Esophagus squamous epithelium (tissue), 5 donors: ENCODE results near the gene SKAP1. TPM values are rescaled to one million over a fixed set of nuclear protein-coding genes. Genes with fewer than 3 reads are reported as not detected.
"Not testable (repeated sequence)": the region's sequence is repeated elsewhere in the genome, so short reads cannot be mapped to it uniquely, and the experiment has no call there.

Experiments
- DNase-seq: peaks from one replicate; lab custom pipeline; 2025; lab: John Stamatoyannopoulos, UW
- H3K27ac ChIP-seq, 4 donors: fragments of 200-600 bp; sonication (generic); one replicate each; pipeline ENCODE4 v1.5.1; 2016 to 2019; ENCODE audit warnings: mild to moderate bottlenecking in 1 of 4
- H3K27me3 ChIP-seq, 4 donors: fragments of 200-600 bp; sonication (generic); 1 replicate in 3 of 4; 2 replicates in 1 of 4; pipeline versions ENCODE4 v1.5.1 to v1.6.0; 2017 to 2021; ENCODE audit warnings: antibody characterized with exemption in 1 of 4
- H3K36me3 ChIP-seq, 3 donors: fragments of 200-600 bp; sonication (generic); one replicate each; pipeline ENCODE4 v1.5.1; 2016 to 2019
- H3K4me1 ChIP-seq, 3 donors: fragments of 200-600 bp; sonication (generic); one replicate each; pipeline ENCODE4 v1.5.1; 2017 to 2019
- H3K4me3 ChIP-seq, 4 donors: fragments of 200-600 bp; sonication (generic); 1 replicate in 3 of 4; 2 replicates in 1 of 4; pipeline ENCODE4 v1.5.1; 2016 to 2019; ENCODE audit warnings: mild to moderate bottlenecking in 2 of 4, moderate library complexity in 1 of 4
- H3K9me3 ChIP-seq, 3 donors: fragments of 200-600 bp; sonication (generic); one replicate each; pipeline ENCODE4 v1.5.1; 2016 to 2019
- CTCF ChIP-seq, 6 experiments: fragments of 450-650 bp in 4 of 6; fragments of 200-600 bp in 2 of 6; sonication (generic) in 2 of 6; IDR thresholded peaks; one replicate each; pipeline ENCODE4 v1.5.1; 2016 to 2019; ENCODE audit warnings: antibody characterized with exemption in 6 of 6, mild to moderate bottlenecking in 4 of 6, moderate library complexity in 4 of 6
- POLR2A ChIP-seq, 4 donors: fragments of 450-650 bp; IDR thresholded peaks; one replicate each; pipeline ENCODE4 v1.6.1; 2017; ENCODE audit warnings: antibody characterized with exemption in 4 of 4, mild to moderate bottlenecking in 4 of 4, moderate library complexity in 3 of 4
- WGBS, 2 donors: methylation state at CpG; one replicate each; pipeline ENCODE4 v1.1.5; 2018; 5-methylcytosine and 5-hydroxymethylcytosine counted together
- intact Hi-C: fragments of 100-400 bp; cut with DNase I; formaldehyde crosslinking; loops from one replicate; pipeline ENCODE4 v1.15.0; 2022
- total RNA-seq, 4 donors: library from RNA; depleted of rRNA; stranded (reverse); fragments of >200 nt; gene quantifications; one replicate each; pipeline ENCODE4 v1.1.0, GENCODE V29; 2016
- donor health status: DM: yes; HTN: yes; CAD: no.

The SKAP1 gene
- total RNA-seq, 4 donors from 2014 or later, result 0.83 to 5.1 (median 3.4) TPM; not detected in 1

- no peaks in the 10 kb centered on the region for H3K9me3 ChIP-seq
- H3K36me3 ChIP-seq, result no peaks in the 10 kb centered on the region
- TF ChIP-seq CTCF (IDR thresholded peaks at IDR 0.05) (no peak), POLR2A (IDR thresholded peaks at IDR 0.05) (no peak)
- no peaks in the 10 kb centered on the region for H3K4me1 ChIP-seq
- H3K27ac ChIP-seq, result no peak overlapping the region
- intact Hi-C loops, result no loop called here
- DNase-seq, result no peak
- H3K27me3 ChIP-seq, result peaks cover 0 to 91% (median 0%) of the 10 kb centered on the region in 4 donors
- WGBS, 2 donors, result 70 to 83% methylated on average over 3 of the region's 3 CpGs
- no peak overlapping the region for H3K4me3 ChIP-seq
Measured at GRCh38 chr17:48368352-48368908, 61.6 kb downstream of the SKAP1 start.

- H3K4me1 ChIP-seq, result no peaks in the 10 kb centered on the region
- no peaks in the 10 kb centered on the region for H3K9me3 ChIP-seq
- no peak overlapping the region for H3K4me3 ChIP-seq
- WGBS, 2 donors, result 33 to 36% methylated on average over 1 of the region's 1 CpG
- intact Hi-C loops, result no loop called here
- TF ChIP-seq CTCF (IDR thresholded peaks at IDR 0.05), result no peak
- no peak for TF ChIP-seq POLR2A (IDR thresholded peaks at IDR 0.05)
- H3K36me3 ChIP-seq, result no peaks in the 10 kb centered on the region
- peaks cover 0 to 93% (median 0%) of the 10 kb centered on the region in 4 donors for H3K27me3 ChIP-seq
- H3K27ac ChIP-seq, result no peak overlapping the region
- DNase-seq, result no peak
Measured at GRCh38 chr17:48363161-48363560, 66.9 kb downstream of the SKAP1 start.

- intact Hi-C loops, H3K27ac ChIP-seq, H3K36me3 ChIP-seq, H3K4me3 ChIP-seq, DNase-seq, H3K9me3 ChIP-seq, H3K4me1 ChIP-seq: not testable (repeated sequence)
- WGBS, 2 donors, result 68 to 85% methylated on average over 11 of the region's 11 CpGs
- H3K27me3 ChIP-seq, result peaks cover 0 to 91% (median 0%) of the 10 kb centered on the region in 4 donors
Measured at GRCh38 chr17:48360861-48361633, 69.0 kb downstream of the SKAP1 start.

GRCh38 chr17:48357779-48358602 is 72.0 kb downstream of the SKAP1 start:
- no peak overlapping the region for H3K4me3 ChIP-seq
- TF ChIP-seq CTCF (IDR thresholded peaks at IDR 0.05) (no peak), POLR2A (IDR thresholded peaks at IDR 0.05) (no peak)
- no peaks in the 10 kb centered on the region for H3K9me3 ChIP-seq
- DNase-seq, result no peak
- no peak overlapping the region for H3K27ac ChIP-seq
- H3K4me1 ChIP-seq, result no peaks in the 10 kb centered on the region
- no peaks in the 10 kb centered on the region for H3K36me3 ChIP-seq
- intact Hi-C loops, result no loop called here
- 39 to 51% methylated on average over 1 of the region's 1 CpG for WGBS, 2 donors
- H3K27me3 ChIP-seq, result peaks cover 0 to 83% (median 0%) of the 10 kb centered on the region in 4 donors

GRCh38 chr17:48356866-48357265 is 73.1 kb downstream of the SKAP1 start:
- H3K4me3 ChIP-seq, result no peak overlapping the region
- no peak for TF ChIP-seq CTCF (IDR thresholded peaks at IDR 0.05)
- no peak for TF ChIP-seq POLR2A (IDR thresholded peaks at IDR 0.05)
- no peak for DNase-seq
- 74 to 78% methylated on average over 2 of the region's 2 CpGs for WGBS, 2 donors
- peaks cover 0 to 82% (median 0%) of the 10 kb centered on the region in 4 donors for H3K27me3 ChIP-seq
- no peaks in the 10 kb centered on the region for H3K36me3 ChIP-seq
- no peaks in the 10 kb centered on the region for H3K9me3 ChIP-seq
- no peak overlapping the region for H3K27ac ChIP-seq
- intact Hi-C loops, result no loop called here
- H3K4me1 ChIP-seq, result no peaks in the 10 kb centered on the region
